WERI-Rb-1 (cell line): ENCODE measurements around the gene NALCN.

ENCODE experiments used
- DNase-seq: peaks from one replicate; pipeline ENCODE4 v3.0.0-alpha.2; 2020
- H3K27ac ChIP-seq: fragments of 250-450 bp; sonication (Bioruptor Pico); 2 replicates; pipeline ENCODE4 v1.5.1; 2020; ENCODE audit warnings: mild to moderate bottlenecking, moderate library complexity
- H3K27me3 ChIP-seq: fragments of 250-450 bp; sonication (Bioruptor Pico); 2 replicates; pipeline ENCODE4 v1.5.1; 2021; ENCODE audit warnings: mild to moderate bottlenecking, low read depth, moderate library complexity; ENCODE audit not compliant: insufficient read depth, severe bottlenecking
- H3K36me3 ChIP-seq: fragments of 250-450 bp; sonication (Bioruptor Pico); 2 replicates; pipeline ENCODE4 v1.5.1; 2020; ENCODE audit warnings: mild to moderate bottlenecking, moderate library complexity
- H3K4me3 ChIP-seq: 2 replicates; pipeline ENCODE4 v1.5.1; 2011; ENCODE audit warnings: low read depth, mild to moderate bottlenecking, control low read depth, low read length
- H3K9me3 ChIP-seq: fragments of 250-450 bp; sonication (Bioruptor Pico); 2 replicates; pipeline ENCODE4 v1.5.1; 2021; ENCODE audit warnings: mild to moderate bottlenecking, moderate library complexity; ENCODE audit not compliant: severe bottlenecking
- TF ChIP-seq, protein P1 (sequence below): IDR thresholded peaks from 2 replicates; pipeline ENCODE4 v1.5.1; 2011; ENCODE audit warnings: low read depth, mild to moderate bottlenecking, control low read depth, inconsistent platforms, low read length

The NALCN gene

DNA sequence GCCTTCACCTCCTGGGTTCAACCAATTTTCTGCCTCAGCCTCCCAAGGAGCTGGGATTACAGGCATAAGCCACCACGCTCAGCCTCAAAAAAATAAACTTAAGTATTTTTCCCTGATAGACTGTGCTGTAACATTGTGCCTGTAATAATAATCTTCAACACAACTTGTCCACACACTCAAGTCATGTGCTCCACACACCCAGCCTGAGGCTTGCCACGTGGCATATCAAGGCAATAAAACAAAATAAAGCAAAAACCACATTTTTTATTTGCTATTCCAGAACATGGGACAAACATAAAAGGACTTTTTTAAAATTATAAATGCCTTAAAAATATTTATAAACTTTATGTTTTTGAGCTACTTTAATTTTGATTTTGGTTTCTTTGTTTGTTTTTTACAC is 115.8 kb downstream of the NALCN start:
- no peaks in the 10 kb centered on the region for H3K36me3 ChIP-seq
- no peak overlapping the region for H3K27ac ChIP-seq
- H3K27me3 ChIP-seq: no peaks in the 10 kb centered on the region
- no peaks in the 10 kb centered on the region for H3K9me3 ChIP-seq
- H3K4me3 ChIP-seq: no peak overlapping the region
- DNase-seq: no peak
- TF ChIP-seq, protein P1, sequence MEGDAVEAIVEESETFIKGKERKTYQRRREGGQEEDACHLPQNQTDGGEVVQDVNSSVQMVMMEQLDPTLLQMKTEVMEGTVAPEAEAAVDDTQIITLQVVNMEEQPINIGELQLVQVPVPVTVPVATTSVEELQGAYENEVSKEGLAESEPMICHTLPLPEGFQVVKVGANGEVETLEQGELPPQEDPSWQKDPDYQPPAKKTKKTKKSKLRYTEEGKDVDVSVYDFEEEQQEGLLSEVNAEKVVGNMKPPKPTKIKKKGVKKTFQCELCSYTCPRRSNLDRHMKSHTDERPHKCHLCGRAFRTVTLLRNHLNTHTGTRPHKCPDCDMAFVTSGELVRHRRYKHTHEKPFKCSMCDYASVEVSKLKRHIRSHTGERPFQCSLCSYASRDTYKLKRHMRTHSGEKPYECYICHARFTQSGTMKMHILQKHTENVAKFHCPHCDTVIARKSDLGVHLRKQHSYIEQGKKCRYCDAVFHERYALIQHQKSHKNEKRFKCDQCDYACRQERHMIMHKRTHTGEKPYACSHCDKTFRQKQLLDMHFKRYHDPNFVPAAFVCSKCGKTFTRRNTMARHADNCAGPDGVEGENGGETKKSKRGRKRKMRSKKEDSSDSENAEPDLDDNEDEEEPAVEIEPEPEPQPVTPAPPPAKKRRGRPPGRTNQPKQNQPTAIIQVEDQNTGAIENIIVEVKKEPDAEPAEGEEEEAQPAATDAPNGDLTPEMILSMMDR: no peak

DNA sequence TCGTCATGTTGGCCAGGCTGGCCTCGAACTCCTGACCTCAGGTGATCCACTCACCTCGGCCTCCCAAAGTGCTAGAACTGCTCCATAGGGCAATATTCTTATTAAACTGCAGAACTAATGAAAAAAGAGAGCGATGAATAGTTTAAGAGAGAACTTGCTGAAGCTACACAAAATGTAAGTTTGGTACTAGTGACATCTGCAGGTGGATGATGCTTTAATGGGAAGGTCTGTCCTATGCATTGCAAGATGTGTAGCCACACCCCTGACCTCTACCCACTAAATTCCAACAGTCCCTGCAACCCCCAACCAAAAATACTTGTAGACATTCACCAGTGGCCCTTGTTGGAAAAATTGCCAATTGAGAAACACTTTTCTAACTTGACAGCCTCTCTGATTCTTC is 117.8 kb downstream of the NALCN start:
- Histone ChIP-seq H3K4me3 (no peak overlapping the region), H3K27me3 (no peaks in the 10 kb centered on the region), H3K36me3 (no peaks in the 10 kb centered on the region), H3K9me3 (no peaks in the 10 kb centered on the region), H3K27ac (no peak overlapping the region)
- TF ChIP-seq, protein P1: no peak
- no peak for DNase-seq

DNA sequence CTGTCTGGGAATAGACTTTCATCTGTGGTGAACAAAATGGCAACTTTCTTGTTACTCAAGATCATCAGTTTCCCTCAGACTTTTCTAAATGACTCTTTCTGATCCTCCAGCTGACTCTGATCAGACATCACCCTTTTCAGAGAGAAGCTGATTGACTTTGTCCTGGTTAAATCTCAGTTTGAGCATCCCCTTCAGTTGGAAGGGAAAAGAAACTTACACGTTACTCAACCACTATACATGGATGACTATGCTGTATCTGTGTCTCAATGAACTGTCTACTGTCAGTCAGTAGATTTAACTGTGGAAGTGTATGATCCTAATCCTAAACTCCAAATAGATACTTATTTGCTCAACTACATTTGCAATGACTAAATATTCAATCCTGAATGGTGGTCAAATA is 118.5 kb downstream of the NALCN start:
- H3K27ac ChIP-seq: no peak overlapping the region
- DNase-seq: no peak
- no peaks in the 10 kb centered on the region for H3K27me3 ChIP-seq
- no peak overlapping the region for H3K4me3 ChIP-seq
- TF ChIP-seq, protein P1: no peak
- no peaks in the 10 kb centered on the region for H3K9me3 ChIP-seq
- no peaks in the 10 kb centered on the region for H3K36me3 ChIP-seq

- no peak for DNase-seq
- Histone ChIP-seq H3K27me3 (no peaks in the 10 kb centered on the region), H3K9me3 (no peaks in the 10 kb centered on the region), H3K4me3 (no peak overlapping the region), H3K36me3 (no peaks in the 10 kb centered on the region), H3K27ac (no peak overlapping the region)
- TF ChIP-seq, protein P1: no peak
Observed at GRCh38 chr13:101292711-101293110, 123.6 kb downstream of the NALCN start.

DNA sequence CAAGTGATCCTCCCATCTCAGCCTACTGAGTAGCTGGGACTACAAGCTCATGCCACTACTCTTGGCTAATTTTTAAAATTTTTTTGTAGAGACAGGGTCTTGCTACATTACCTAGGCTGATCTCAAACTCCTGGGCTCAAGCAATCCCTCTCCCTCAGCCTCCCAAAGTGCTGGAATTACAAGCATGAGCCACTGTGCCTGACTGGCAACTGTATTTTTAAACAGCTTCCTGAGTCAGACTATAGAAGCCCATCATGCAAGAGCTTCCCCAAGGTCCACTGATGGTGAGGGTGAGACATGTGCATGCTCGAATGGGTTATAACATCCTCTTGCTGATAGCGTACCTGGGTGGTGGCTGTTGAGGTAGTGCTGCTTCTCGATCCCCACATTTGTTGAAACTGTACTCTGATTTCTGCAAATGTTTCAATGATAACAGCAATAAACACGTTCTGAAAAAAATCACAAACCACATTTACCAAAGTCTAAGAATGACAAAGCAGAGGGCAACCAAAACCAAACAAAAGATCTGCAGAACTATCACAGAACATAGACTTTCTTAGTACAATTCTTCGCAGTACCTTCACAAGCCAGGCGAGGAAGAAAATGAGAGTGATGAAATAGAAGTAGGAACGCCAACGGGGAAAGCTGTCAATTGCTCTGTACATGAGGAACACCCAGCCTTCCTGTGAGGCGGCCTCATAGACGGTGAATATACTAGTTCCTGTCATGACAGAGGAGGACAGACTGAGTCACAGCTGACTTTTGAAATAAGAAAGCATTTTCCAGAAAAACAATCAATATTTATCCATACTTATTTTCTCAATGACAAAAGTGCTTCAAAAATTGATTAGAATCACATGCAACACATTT is 124.4 kb downstream of the NALCN start:
- no peaks in the 10 kb centered on the region for H3K9me3 ChIP-seq
- no peaks in the 10 kb centered on the region for H3K27me3 ChIP-seq
- H3K27ac ChIP-seq: no peak overlapping the region
- no peaks in the 10 kb centered on the region for H3K36me3 ChIP-seq
- no peak for DNase-seq
- no peak overlapping the region for H3K4me3 ChIP-seq
- TF ChIP-seq, protein P1: no peak

GRCh38 chr13:101291206-101291605 is 125.1 kb downstream of the NALCN start:
- H3K4me3 ChIP-seq: no peak overlapping the region
- no peaks in the 10 kb centered on the region for H3K9me3 ChIP-seq
- DNase-seq: no peak
- TF ChIP-seq, protein P1: no peak
- H3K36me3 ChIP-seq: no peaks in the 10 kb centered on the region
- H3K27me3 ChIP-seq: no peaks in the 10 kb centered on the region
- no peak overlapping the region for H3K27ac ChIP-seq
